DMS 273 (cell line): Measurements from ENCODE around the gene SFMBT1.
"Not testable (repeated sequence)": the region's sequence is repeated elsewhere in the genome, so short reads cannot be mapped to it uniquely, and the experiment has no call there.

Experiments used
- DNase-seq: peaks from one replicate; lab custom pipeline; 2025; ENCODE audit not compliant: unreplicated experiment; lab: John Stamatoyannopoulos, UW

The SFMBT1 gene

GRCh38 chr3:53039376-53039752, 6.5 kb downstream of the SFMBT1 start:
- no peak for DNase-seq

GRCh38 chr3:53038679-53039375, 7.0 kb downstream of the SFMBT1 start:
- DNase-seq, result no peak

- DNase-seq, result no peak
These were observed 9.9 kb downstream of the SFMBT1 start for GRCh38 chr3:53035825-53036619.

DNA sequence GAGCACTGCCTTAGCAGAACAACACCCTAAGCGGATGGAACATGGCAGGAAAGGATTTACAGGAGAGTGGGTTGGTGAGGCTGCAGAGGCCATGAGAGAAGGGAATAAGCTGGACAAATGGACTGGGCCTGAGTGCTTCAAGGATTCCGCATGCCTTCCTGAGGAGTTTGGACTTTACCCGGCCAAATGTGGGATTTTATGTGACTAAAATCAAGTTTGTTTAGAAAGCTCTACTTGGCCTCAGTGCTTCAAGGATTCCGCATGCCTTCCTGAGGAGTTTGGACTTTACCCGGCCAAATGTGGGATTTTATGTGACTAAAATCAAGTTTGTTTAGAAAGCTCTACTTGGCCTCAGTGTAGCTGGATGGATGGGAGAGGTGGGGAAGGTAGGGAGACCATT, 10.9 kb downstream of the SFMBT1 start:
- DNase-seq, result not testable (repeated sequence)

- DNase-seq, result not testable (repeated sequence)
These were observed 11.5 kb downstream of the SFMBT1 start for GRCh38 chr3:53034411-53034810.

DNA sequence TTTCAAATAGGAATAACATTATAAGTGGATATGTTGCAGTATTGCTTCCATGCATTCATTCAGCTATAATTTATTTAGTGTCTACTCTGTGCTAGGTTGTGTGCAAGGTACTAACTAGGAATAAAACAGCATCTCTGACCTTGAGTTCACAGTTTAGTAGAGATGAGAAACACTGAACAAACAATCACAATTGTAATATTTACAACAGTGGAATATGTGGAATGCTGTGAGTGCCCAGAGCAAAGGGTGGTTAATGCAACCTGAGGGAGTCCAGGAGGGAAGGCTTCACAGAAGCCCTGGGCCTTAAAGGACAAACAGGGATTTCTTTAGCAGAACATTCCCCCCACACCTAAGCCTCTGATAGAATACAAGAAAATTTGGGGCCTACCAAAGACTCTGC, 13.3 kb downstream of the SFMBT1 start:
- no peak for DNase-seq

- no peak for DNase-seq
These were observed 15.0 kb downstream of the SFMBT1 start for GRCh38 chr3:53030619-53031449.

GRCh38 chr3:53028641-53029040, 17.2 kb downstream of the SFMBT1 start:
- DNase-seq, result no peak

- no peak for DNase-seq
These were observed 18.5 kb downstream of the SFMBT1 start for GRCh38 chr3:53027254-53027844.

GRCh38 chr3:53026382-53027162, 19.3 kb downstream of the SFMBT1 start:
- peak; percentile 7 for DNase-seq

- DNase-seq, result no peak
These were observed 21.6 kb downstream of the SFMBT1 start for GRCh38 chr3:53024315-53024714.

GRCh38 chr3:53023072-53023823, 22.6 kb downstream of the SFMBT1 start:
- peak; percentile 26 for DNase-seq

GRCh38 chr3:53022647-53023046, 23.2 kb downstream of the SFMBT1 start:
- DNase-seq, result no peak

GRCh38 chr3:53016236-53016635, 29.6 kb downstream of the SFMBT1 start:
- DNase-seq, result no peak

DNA sequence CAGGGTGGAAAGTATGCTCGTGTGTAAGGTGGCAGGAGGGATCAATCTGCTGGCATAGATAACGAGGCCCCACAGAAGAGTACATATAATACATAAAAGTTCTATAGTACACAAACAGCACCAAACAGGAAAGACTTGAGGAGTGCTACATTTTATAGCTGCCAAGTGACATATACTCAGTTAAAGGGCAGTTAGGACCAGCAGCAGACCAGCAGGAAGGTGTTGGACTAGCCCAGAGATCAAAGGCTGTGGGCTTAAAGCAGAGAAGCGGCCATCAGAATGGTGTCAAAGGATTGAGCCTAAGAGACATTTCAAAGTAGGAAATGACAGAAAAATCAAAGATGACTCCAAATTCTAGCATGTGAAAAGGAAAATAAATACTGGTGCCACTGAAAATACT, 34.5 kb downstream of the SFMBT1 start:
- no peak for DNase-seq

DNA sequence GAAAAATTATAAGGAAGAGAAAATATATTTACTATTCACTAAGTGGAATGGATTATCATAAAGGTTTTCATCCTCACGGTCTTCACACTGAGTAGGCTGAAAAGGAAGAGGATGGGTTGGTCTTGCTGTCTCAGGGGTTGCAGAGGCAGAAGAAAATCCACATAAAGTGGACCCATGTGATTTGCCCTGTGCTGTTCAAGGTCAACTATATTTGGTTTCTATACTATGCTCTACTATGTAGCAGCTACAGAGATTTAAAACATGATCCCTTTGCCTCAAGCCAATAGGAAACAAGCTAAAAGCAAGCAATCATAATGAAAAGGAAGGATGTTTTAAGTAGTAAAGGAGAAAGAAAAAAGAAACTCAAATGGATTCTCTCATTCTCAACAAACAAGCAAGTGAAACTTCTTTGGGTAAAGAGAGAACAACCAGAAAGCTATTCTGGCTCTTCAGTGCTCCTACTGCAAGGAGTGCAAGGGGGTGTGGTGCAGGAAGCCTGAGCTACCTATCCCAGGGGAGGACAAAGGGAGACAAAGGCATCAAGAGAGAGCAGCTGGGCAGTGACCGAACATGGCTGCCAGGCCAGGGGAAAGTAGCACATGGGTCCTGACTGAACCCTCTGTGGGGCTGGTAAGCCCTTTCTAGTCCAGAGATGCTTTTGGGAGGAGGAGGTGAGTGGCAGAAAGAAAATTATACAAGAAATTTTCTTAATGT, 35.9 kb downstream of the SFMBT1 start:
- peak; percentile 5 for DNase-seq

GRCh38 chr3:53008932-53009331, 36.9 kb downstream of the SFMBT1 start:
- DNase-seq, result no peak

GRCh38 chr3:53005854-53006513, 39.9 kb downstream of the SFMBT1 start:
- DNase-seq, result peak; percentile 22

- DNase-seq, result no peak
These were observed 40.5 kb downstream of the SFMBT1 start for GRCh38 chr3:53005338-53005737.
